GM12873 (cell line): ENCODE measurements around the gene WARS2.

Experiments used
- CTCF ChIP-seq: IDR thresholded peaks from 2 replicates; pipeline ENCODE4 v1.5.1; 2012; ENCODE audit warnings: low read depth, mild to moderate bottlenecking, moderate library complexity, low read length, control low read depth; ENCODE audit not compliant: insufficient read depth; ENCODE audit errors: missing control alignments

The WARS2 gene

GRCh38 chr1:119133987-119134386 lies 6.5 kb downstream of the WARS2 start:
- TF ChIP-seq CTCF = no peak

GRCh38 chr1:119132179-119132578 lies 8.3 kb downstream of the WARS2 start:
- no peak for TF ChIP-seq CTCF

GRCh38 chr1:119125874-119126273 lies 14.6 kb downstream of the WARS2 start:
- TF ChIP-seq CTCF = no peak

GRCh38 chr1:119124764-119125163 lies 15.7 kb downstream of the WARS2 start:
- TF ChIP-seq CTCF = no peak

GRCh38 chr1:119116725-119117124 lies 23.7 kb downstream of the WARS2 start:
- no peak for TF ChIP-seq CTCF

- TF ChIP-seq CTCF = no peak
Measured at GRCh38 chr1:119115736-119116135, 24.7 kb downstream of the WARS2 start.

GRCh38 chr1:119115311-119115710 lies 25.1 kb downstream of the WARS2 start:
- no peak for TF ChIP-seq CTCF
